ENCODE results near the gene NLRP12.
"Not testable (repeated sequence)": the region's sequence is repeated elsewhere in the genome, so short reads cannot be mapped to it uniquely, and the experiment has no call there.

NLRP12 gene

GRCh38 chr19:53826876-53827275 lies 2.8 kb upstream of the NLRP12 start:
- no peak for DNase-seq

- no peak for DNase-seq
Observed at GRCh38 chr19:53823380-53824120, 564 bp downstream of the NLRP12 start.

- no peak for DNase-seq
Observed at GRCh38 chr19:53819861-53820260, 4.3 kb downstream of the NLRP12 start.

GRCh38 chr19:53818756-53819155 lies 5.4 kb downstream of the NLRP12 start:
- no peak for DNase-seq

- no peak for DNase-seq
Observed at GRCh38 chr19:53813996-53814395, 10.1 kb downstream of the NLRP12 start.

- DNase-seq, result no peak
Observed at GRCh38 chr19:53812335-53812734, 11.8 kb downstream of the NLRP12 start.

GRCh38 chr19:53810891-53811290 lies 13.2 kb downstream of the NLRP12 start:
- DNase-seq, result no peak

GRCh38 chr19:53810187-53810546 lies 13.9 kb downstream of the NLRP12 start:
- no peak for DNase-seq

DNA sequence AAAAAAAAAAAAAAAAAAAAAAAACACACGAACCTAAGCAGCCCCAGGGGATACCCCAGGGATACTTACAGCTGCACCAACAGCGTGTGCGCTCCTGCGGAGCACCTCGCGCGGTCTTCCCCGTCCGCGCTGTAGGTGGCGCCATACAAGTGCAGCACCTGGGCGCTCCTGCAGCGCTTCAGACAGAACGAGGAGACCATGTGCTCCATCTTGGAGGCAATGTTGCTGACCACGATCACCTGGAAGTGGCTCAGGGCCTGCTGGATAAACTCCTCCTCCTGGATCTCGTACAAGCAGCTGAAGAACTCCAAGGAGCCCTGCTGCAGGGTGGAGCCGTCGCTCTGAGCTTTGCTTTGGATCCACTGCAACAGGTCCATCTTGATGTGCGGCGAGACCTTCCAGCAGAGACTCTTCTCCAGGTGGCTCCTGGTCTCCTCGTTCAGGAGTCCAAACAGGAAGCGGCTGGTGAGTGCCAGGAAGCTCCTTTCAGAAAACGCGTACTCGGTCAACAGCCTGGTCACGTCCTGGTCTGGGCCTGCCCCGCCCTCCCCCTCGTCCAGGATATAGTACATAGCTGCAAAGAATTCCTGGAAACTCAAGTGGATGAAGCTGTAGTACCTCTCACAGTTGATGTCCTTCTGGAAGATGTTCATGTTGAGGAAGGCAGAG lies 14.5 kb downstream of the NLRP12 start:
- no peak for DNase-seq

DNA sequence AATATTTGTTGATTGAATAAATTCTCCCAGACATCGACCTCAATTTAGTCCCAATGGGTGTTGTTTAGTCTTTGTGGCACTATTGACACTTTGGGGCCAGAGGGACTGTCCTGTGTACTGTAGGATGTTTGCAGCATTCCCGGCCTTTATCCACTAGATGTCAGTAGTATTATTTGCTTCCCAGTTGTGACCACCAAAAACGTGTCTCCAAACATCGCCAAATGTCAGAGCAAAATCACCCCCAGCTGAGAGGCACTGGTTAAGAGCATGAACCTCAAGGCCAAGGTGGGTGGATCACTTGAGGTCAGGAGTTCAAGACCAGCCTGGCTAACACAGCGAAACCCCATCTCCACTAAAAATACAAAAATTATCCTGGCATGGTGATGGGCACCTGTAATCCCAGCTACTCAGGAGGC lies 15.4 kb downstream of the NLRP12 start:
- no peak for DNase-seq

- no peak for DNase-seq
Observed at GRCh38 chr19:53801257-53801656, 22.9 kb downstream of the NLRP12 start.

DNA sequence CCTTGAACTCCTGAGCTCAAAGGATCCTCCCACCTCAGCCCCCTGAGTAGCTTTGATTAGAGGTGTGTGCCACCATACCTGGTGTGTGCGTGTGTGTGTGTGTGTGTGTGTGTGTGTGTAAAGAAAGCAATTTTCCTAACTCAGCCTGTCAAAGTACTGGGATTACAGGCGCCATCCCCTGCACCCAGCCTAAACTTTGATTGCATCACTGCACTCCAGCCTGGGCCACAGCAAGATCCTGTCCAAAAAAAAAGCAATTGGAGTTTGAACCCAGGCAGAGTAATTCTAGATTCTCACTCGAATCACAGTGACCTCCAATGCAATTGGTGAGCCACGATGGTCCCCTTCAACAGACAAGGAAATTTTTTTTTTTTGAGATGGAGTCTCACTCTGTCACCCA lies 29.1 kb downstream of the NLRP12 start:
- no peak for DNase-seq

DNA sequence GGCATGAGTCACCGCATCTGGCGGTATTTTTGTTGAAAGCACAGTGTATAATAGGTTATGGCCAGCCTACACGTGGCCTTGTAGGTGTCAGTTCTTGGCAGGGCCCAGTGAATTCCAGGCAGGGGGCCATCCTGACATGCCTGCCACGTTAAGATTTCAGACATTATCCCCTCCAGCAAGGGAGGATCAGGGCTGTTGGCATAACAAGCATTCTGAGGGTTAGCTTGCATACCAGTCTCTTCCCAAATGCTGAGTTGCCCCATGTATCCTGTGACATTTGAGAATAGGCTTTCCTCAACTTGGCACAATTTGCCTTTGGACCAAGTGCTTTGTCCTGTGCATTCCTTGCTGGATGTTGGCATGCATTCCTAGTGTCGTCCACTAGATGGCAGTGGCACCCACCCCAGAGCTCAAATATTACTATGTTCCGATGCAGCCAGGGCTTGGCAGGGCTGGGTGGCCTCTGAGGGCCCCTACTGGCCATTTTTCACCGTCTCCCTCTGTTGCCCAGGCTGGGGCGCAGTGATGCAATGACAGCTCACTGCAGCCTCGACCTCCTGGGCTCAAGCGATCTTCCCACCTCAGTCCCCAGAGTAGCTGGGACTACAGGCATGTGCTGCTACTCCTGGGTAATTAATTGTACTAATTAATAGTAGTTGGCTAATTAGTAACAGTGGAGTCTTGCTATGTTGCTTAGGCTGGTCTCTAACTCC lies 31.2 kb downstream of the NLRP12 start:
- DNase-seq, result peak; percentile 65

- DNase-seq, result no peak
Observed at GRCh38 chr19:53789708-53790678, 34.1 kb downstream of the NLRP12 start.

- no peak for DNase-seq
Observed at GRCh38 chr19:53787266-53787665, 36.8 kb downstream of the NLRP12 start.

DNA sequence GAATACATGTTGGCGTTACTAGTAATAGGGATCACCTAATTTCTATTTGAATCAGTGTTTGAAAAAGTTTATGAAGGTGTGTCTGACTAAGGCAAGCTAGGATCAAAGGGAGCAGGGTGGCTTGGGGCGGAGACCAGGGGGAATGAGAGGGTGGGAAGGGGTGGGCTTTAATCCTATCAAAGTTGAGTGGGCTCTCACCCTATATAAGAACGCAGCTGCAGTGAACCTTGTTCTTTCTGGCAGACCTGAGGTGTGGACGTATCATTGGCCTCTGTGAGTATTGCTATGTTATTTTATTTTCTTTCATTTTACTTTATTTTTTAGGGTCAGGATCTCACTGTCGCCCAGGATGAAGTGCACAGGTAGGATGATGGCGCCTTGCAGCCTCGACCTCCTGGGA lies 37.4 kb downstream of the NLRP12 start:
- no peak for DNase-seq

DNA sequence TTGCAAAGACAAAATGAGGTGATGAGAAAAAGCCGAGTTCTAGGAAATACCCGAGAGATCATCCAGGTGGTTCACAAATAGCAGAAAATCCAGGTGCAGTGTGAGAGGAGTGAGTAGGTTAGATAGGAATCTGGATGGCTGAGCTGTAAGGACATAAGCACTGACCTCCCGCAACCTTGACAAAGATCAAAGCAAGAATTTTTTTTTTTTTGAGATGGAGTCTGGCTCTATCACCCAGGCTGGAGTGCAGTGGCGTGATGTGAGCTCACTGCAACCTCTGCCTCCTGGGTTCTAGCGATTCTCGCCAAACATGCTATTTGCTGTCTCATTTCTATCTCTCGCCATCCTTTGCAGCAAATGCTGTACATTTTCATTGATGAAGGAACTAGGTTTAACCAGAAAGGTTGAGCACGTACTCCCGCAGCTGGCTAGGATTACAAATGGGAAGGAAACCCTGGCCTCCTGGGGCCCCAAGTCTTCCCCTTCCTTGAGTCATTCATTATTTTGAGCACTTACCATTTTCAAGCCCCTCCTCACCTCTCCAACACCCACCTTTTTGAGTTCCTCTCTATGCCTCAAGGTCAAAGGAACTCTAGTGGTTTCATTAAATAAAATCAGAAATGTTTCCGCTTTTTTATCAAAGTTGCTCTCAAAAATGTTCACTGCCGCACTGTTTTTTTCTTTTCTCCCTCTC lies 38.8 kb downstream of the NLRP12 start:
- DNase-seq, result no peak

GRCh38 chr19:53782698-53783097 lies 41.4 kb downstream of the NLRP12 start:
- DNase-seq, result no peak

GRCh38 chr19:53781332-53781731 lies 42.8 kb downstream of the NLRP12 start:
- DNase-seq, result not testable (repeated sequence)

GRCh38 chr19:53780506-53780905 lies 43.6 kb downstream of the NLRP12 start:
- DNase-seq, result no peak

DNA sequence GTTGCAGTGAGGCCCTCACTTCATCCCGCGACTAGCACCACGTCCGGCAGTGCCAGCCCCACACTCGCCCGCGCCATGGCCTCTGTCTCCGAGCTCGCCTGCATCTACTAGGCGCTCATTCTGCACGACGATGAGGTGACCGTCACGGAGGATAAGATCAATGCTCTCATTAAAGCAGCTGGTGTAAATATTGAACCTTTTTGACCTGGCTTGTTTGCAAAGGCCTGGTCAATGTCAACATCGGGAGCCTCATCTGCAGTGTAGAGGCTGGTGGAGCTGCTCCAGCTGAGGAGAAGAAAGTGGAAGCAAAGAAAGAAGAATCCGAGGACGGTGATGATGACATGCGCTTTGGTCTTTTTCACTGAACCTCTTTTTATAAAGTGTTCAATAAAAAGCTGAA lies 48.6 kb downstream of the NLRP12 start:
- DNase-seq, result no peak

- DNase-seq, result not testable (repeated sequence)
Observed at GRCh38 chr19:53774491-53774890, 49.6 kb downstream of the NLRP12 start.
